Fibroblast of lung (primary cell): ENCODE results near the gene XBP1.

Experiments
- CTCF ChIP-seq, 2 donors: IDR thresholded peaks in 1 of 2; conservative IDR thresholded peaks in 1 of 2; 1 replicate in 1 of 2; 2 replicates in 1 of 2; pipeline ENCODE4 v1.5.1; 2011 to 2012; ENCODE audit warnings: low read length in 2 of 2, control low read depth in 1 of 2, inconsistent platforms in 1 of 2, low read depth in 1 of 2, mild to moderate bottlenecking in 1 of 2
- EZH2 ChIP-seq: IDR thresholded peaks from 2 replicates; pipeline ENCODE4 v1.5.1; 2012; ENCODE audit warnings: low read length, control low read depth, mild to moderate bottlenecking; ENCODE audit errors: missing control alignments

- TF ChIP-seq CTCF (conservative IDR thresholded peaks at IDR 0.05 in 1 of 2, IDR thresholded peaks at IDR 0.05 in 1 of 2; ENCODE audit: low read depth in 1 of 2, low read length in 2 of 2) = no peak
- TF ChIP-seq EZH2 = no peak
Measured at GRCh38 chr22:28826921-28827320, 26.6 kb upstream of the XBP1 start.
